HCT116 (cell line): ENCODE measurements around the gene DDI2. TPM values are rescaled to one million over a fixed set of nuclear protein-coding genes. Genes with fewer than 3 reads are reported as not detected.

Experiments used
- ATAC-seq: fragments of 200-7000 bp; cut with Tn5 transposase; 2 replicates; pipeline ENCODE4 v1.9.1; 2020; ENCODE audit warnings: mild to moderate bottlenecking, moderate library complexity
- BruUV-seq: library from RNA; stranded (reverse); fragments of 400-500 nt; replicated peaks from 2 replicates; lab custom pipeline; 2021; lab: Mats Ljungman, UMichigan
- CTCF ChIA-PET: fragments of 300-600 bp; sonication (Branson Sonifier 250); formaldehyde crosslinking; loops from one replicate; lab custom pipeline; 2021; ENCODE audit warnings: antibody characterized with exemption; lab: Charles Lee
- POLR2A ChIA-PET: fragments of 300-600, 350-600 bp; sonication (Branson Sonifier 250); formaldehyde crosslinking; loops from one replicate; lab custom pipeline; 2021; ENCODE audit warnings: antibody characterized with exemption; lab: Charles Lee
- RAD21 ChIA-PET, 2 experiments: fragments of 300-600 bp; sonication (Branson Sonifier 250); formaldehyde crosslinking; loops; one replicate each; lab custom pipeline; 2023; ENCODE audit warnings: low total read pairs in 2 of 2; ENCODE audit not compliant: uncharacterized antibody in 2 of 2, unreplicated experiment in 2 of 2, low non-redundant PET in 1 of 2; lab: Charles Lee
- DNase-seq: peaks from one replicate; pipeline ENCODE4 v3.0.0-alpha.2; 2010; ENCODE audit warnings: low read depth, low spot score
- H2AFZ ChIP-seq: fragments of 200-600 bp; shearing (Covaris generic), sonication (generic); 2 replicates; pipeline ENCODE4 v1.6.1; 2017; ENCODE audit warnings: low read depth, mixed run types, mixed read lengths, antibody characterized with exemption, low read length; ENCODE audit not compliant: poor library complexity, severe bottlenecking
- H3K27ac ChIP-seq: 2 replicates; pipeline ENCODE4 v1.5.1; 2012; ENCODE audit warnings: low read depth, low read length
- H3K27me3 ChIP-seq: fragments of 200-600 bp; sonication (generic); 2 replicates; pipeline ENCODE4 v1.6.1; 2016; ENCODE audit warnings: mixed run types, low read length, mixed read lengths; ENCODE audit not compliant: insufficient read depth
- H3K36me3 ChIP-seq, 2 experiments: fragments of 200-500 bp in 1 of 2; fragments of 200-600 bp in 1 of 2; sonication (Bioruptor generic) in 1 of 2; sonication (generic) in 1 of 2; 2 replicates each; pipeline versions ENCODE4 v1.5.1 to v1.6.1; 2014 to 2016; ENCODE audit warnings: low read length in 2 of 2, inconsistent platforms in 1 of 2, mixed read lengths in 1 of 2, mixed run types in 1 of 2; ENCODE audit not compliant: insufficient read depth in 2 of 2, control insufficient read depth in 1 of 2
- H3K4me1 ChIP-seq, 2 experiments: fragments of 200-600 bp in 1 of 2; sonication (generic) in 1 of 2; 2 replicates each; pipeline versions ENCODE4 v1.5.1 to v1.6.1; 2012 to 2017; ENCODE audit warnings: low read length in 2 of 2, inconsistent platforms in 1 of 2, mild to moderate bottlenecking in 1 of 2, mixed read lengths in 1 of 2, mixed run types in 1 of 2, moderate library complexity in 1 of 2; ENCODE audit not compliant: insufficient read depth in 2 of 2, control insufficient read depth in 1 of 2
- H3K4me2 ChIP-seq: fragments of 200-600 bp; sonication (generic); 2 replicates; pipeline ENCODE4 v1.6.1; 2017; ENCODE audit warnings: mixed run types, low read length, mixed read lengths
- H3K4me3 ChIP-seq, 2 experiments: fragments of 200-600 bp in 1 of 2; sonication (generic) in 1 of 2; replicated peaks in 1 of 2; 2 replicates each; pipeline ENCODE4 v1.5.1; 2011 to 2016; ENCODE audit warnings: low read length in 2 of 2, control low read depth in 1 of 2, low read depth in 1 of 2, mild to moderate bottlenecking in 1 of 2, mixed read lengths in 1 of 2, mixed run types in 1 of 2
- H3K79me2 ChIP-seq: fragments of 200-600 bp; sonication (generic); 2 replicates; pipeline ENCODE4 v1.6.1; 2017; ENCODE audit warnings: mild to moderate bottlenecking, mixed run types, low read length, moderate library complexity, mixed read lengths; ENCODE audit not compliant: insufficient read depth
- H3K9ac ChIP-seq: fragments of 200-600 bp; sonication (generic); 2 replicates; pipeline ENCODE4 v1.6.1; 2016; ENCODE audit warnings: low read length, mixed read lengths
- H3K9me2 ChIP-seq: fragments of 200-600 bp; sonication (generic), shearing (Covaris generic); 2 replicates; pipeline ENCODE4 v1.6.1; 2017; ENCODE audit warnings: mixed run types, mild to moderate bottlenecking, moderate library complexity; ENCODE audit not compliant: insufficient read depth
- H3K9me3 ChIP-seq, 2 experiments: fragments of 200-500 bp in 1 of 2; fragments of 200-600 bp in 1 of 2; sonication (Bioruptor generic) in 1 of 2; sonication (generic) in 1 of 2; 2 replicates each; pipeline ENCODE4 v1.6.1; 2014 to 2017; ENCODE audit warnings: low read length in 2 of 2, mixed read lengths in 2 of 2, inconsistent platforms in 1 of 2, low read depth in 1 of 2, mild to moderate bottlenecking in 1 of 2, mixed run types in 1 of 2, moderate library complexity in 1 of 2; ENCODE audit not compliant: control insufficient read depth in 1 of 2, insufficient read depth in 1 of 2
- H4K20me1 ChIP-seq: fragments of 200-600 bp; sonication (generic), shearing (Covaris generic); 2 replicates; pipeline ENCODE4 v1.6.1; 2017; ENCODE audit warnings: mixed run types, mild to moderate bottlenecking, moderate library complexity; ENCODE audit not compliant: insufficient read depth
- CEBPB ChIP-seq: IDR thresholded peaks from 2 replicates; pipeline ENCODE4 v1.6.1; 2012; ENCODE audit warnings: low read depth
- JUND ChIP-seq: IDR thresholded peaks from 2 replicates; pipeline ENCODE4 v1.6.1; 2012
- POLR2A ChIP-seq: IDR thresholded peaks from 2 replicates; pipeline ENCODE4 v1.7.0; 2011; ENCODE audit warnings: borderline replicate concordance; ENCODE audit not compliant: insufficient read depth, insufficient read length; ENCODE audit errors: extremely low read depth
- POLR2AphosphoS5 ChIP-seq: IDR thresholded peaks from 2 replicates; pipeline ENCODE4 v1.6.1; 2011; ENCODE audit warnings: mild to moderate bottlenecking, low read depth, low read length, moderate library complexity
- RAD21 ChIP-seq: IDR thresholded peaks from 2 replicates; pipeline ENCODE4 v1.6.1; 2012; ENCODE audit warnings: low read depth, mild to moderate bottlenecking
- SIN3A ChIP-seq: IDR thresholded peaks from 2 replicates; pipeline ENCODE4 v1.6.1; 2012; ENCODE audit warnings: low read depth
- SP1 ChIP-seq: IDR thresholded peaks from 2 replicates; pipeline ENCODE4 v1.6.1; 2012; ENCODE audit warnings: low read depth
- SRF ChIP-seq: IDR thresholded peaks from 2 replicates; pipeline ENCODE4 v1.6.1; 2012; ENCODE audit warnings: low read depth
- TCF7L2 ChIP-seq: IDR thresholded peaks from 2 replicates; pipeline ENCODE4 v1.7.0; 2011; ENCODE audit warnings: borderline replicate concordance, inconsistent platforms; ENCODE audit not compliant: insufficient read depth, insufficient read length; ENCODE audit errors: extremely low read depth
- ZBTB33 ChIP-seq: IDR thresholded peaks from 2 replicates; pipeline ENCODE4 v1.6.1; 2011; ENCODE audit warnings: mild to moderate bottlenecking, low read length, moderate library complexity; ENCODE audit not compliant: insufficient replicate concordance; ENCODE audit errors: extremely low read depth
- intact Hi-C: fragments of 100-400 bp; cut with micrococcal nuclease; formaldehyde crosslinking; loops from 2 replicates; pipeline ENCODE4 v1.10.0; 2022
- total RNA-seq: library from RNA; stranded (reverse); gene quantifications from one replicate; pipeline ENCODE4 v1.2.1, GENCODE V29; 2021; ENCODE audit not compliant: unreplicated experiment

The DDI2 gene
- total RNA-seq, 1 experiment from 2014 or later, result 26.3 TPM

- TF ChIP-seq TCF7L2 (no peak), CEBPB (no peak), POLR2AphosphoS5 (no peak)
- TF ChIP-seq, all 23 proteins: peak for 0
Measured at GRCh38 chr1:15712168-15712567, 94.9 kb downstream of the DDI2 start (continued).

- no peak for ATAC-seq
- intact Hi-C loops, result no loop called here
- TF ChIP-seq SIN3A (no peak), SP1 (no peak)
- Histone ChIP-seq H3K9me3 (no peaks in the 10 kb centered on the region), H3K9me2 (no peaks in the 10 kb centered on the region), H3K4me1 (no peaks in the 10 kb centered on the region), H3K36me3 (peaks cover 0 to 3% of the 10 kb centered on the region in 2 experiments; a peak in 1 of 4 replicates), H2AFZ (no peak overlapping the region), H4K20me1 (no peaks in the 10 kb centered on the region), H3K9ac (no peak overlapping the region), H3K27me3 (no peaks in the 10 kb centered on the region), H3K4me3 (no peak overlapping the region), H3K27ac (no peak overlapping the region), H3K79me2 (no peaks in the 10 kb centered on the region; the same call in 1 of the 2 replicates), H3K4me2 (no peak overlapping the region)
- ChIA-PET RAD21 (no interaction called here), CTCF (no interaction called here), POLR2A (no interaction called here)
- DNase-seq, result no peak
- BruUV-seq, result no TSS peak
Measured at GRCh38 chr1:15714406-15715136, 97.3 kb downstream of the DDI2 start.

- intact Hi-C loops, result no loop called here
- no peak overlapping the region for H2AFZ ChIP-seq
- H3K9me3 ChIP-seq, result no peaks in the 10 kb centered on the region
- RAD21 ChIA-PET, result interaction anchor here in 1 of 2 experiments (0.6 kb wide), 1 partner anchor 242 kb away, joined by 4 read pairs; no protein-coding TSS in a partner anchor
- ATAC-seq (no peak), DNase-seq (no peak)
- H3K9me2 ChIP-seq, result no peaks in the 10 kb centered on the region
- no peak overlapping the region for H3K27ac ChIP-seq
- POLR2A ChIA-PET, result no interaction called here
- no peak overlapping the region for H3K4me3 ChIP-seq
- H3K9ac ChIP-seq, result no peak overlapping the region
- CTCF ChIA-PET, result no interaction called here
- BruUV-seq, result no TSS peak
- peaks cover 0 to 3% of the 10 kb centered on the region in 2 experiments; a peak in 1 of 4 replicates for H3K36me3 ChIP-seq
- no peaks in the 10 kb centered on the region for H3K79me2 ChIP-seq
- no peaks in the 10 kb centered on the region for H3K27me3 ChIP-seq
- no peaks in the 10 kb centered on the region for H3K4me1 ChIP-seq
- no peak overlapping the region for H3K4me2 ChIP-seq
- no peaks in the 10 kb centered on the region for H4K20me1 ChIP-seq
- TF ChIP-seq JUND, result no peak
- no peak for TF ChIP-seq TCF7L2
- no peak for TF ChIP-seq RAD21
- TF ChIP-seq POLR2A, result no peak
- no peak for TF ChIP-seq SRF
- TF ChIP-seq POLR2AphosphoS5, result no peak
- TF ChIP-seq ZBTB33, result no peak
- no peak for TF ChIP-seq SIN3A
Measured at GRCh38 chr1:15717418-15718125, 100.3 kb downstream of the DDI2 start.
